Ovary (tissue), 3 donors: ENCODE measurements around the gene ARPP19.

Experiments
- CTCF ChIP-seq, 3 donors: fragments of 450-650 bp in 2 of 3; fragments of 200-600 bp in 1 of 3; IDR thresholded peaks; one replicate each; pipeline versions ENCODE4 v1.5.1 to v1.8.0; 2016 to 2022; ENCODE audit warnings: antibody characterized with exemption in 3 of 3, mild to moderate bottlenecking in 1 of 3
- POLR2A ChIP-seq: fragments of 450-650 bp; IDR thresholded peaks from one replicate; pipeline ENCODE4 v1.6.1; 2017; ENCODE audit warnings: antibody characterized with exemption, mild to moderate bottlenecking, moderate library complexity
- donor health status: DM: no; HTN: no; CAD: no.

DNA sequence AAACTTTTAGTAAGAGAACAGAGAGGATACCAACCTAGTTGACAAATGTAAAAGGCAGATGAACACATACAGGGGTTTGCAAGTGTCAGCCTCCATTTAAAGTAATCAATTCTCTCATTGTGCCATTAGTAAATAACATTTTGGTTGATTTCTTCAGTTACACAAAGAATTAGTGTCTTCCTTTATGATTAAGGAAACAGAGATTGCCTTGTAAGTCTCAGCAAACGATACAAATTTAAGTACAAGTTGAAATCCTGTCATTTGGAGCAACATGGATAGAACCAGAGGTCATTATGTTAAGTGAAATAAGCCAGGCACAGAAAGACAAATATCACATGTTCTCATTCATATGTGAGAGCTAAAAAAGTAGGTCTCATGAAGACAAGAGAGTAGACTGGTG is 66.2 kb downstream of the ARPP19 start:
- TF ChIP-seq CTCF (IDR thresholded peaks at IDR 0.05), result no peak
- TF ChIP-seq POLR2A, result no peak
